Measurements from ENCODE around the gene DSC2. TPM values are rescaled to one million over a fixed set of nuclear protein-coding genes. Genes with fewer than 3 reads are reported as not detected.

The DSC2 gene
- total RNA-seq, 4 donors from 2014 or later = 0.26 to 17.9 (median 5.1) TPM

DNA sequence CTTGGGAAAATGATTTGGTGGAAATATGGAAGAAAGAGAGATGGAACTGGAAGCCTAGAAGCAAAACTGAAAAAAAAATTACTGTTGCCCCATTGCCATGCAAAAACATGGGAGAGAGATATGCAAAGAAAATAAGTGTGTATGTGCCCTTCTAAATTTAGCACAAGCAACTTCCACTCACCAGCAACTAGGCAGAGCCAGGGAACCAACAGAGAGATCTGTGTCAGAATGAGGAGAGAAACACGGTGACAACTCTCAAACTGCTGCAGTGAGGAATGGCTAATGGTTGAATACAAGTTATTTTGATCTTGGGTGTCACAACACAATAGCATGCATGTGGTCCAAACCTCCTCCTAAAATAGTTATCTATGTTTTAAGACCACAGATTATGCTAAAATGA, 10.9 kb downstream of the DSC2 start:
- Histone ChIP-seq H3K4me3 (no peak overlapping the region), H3K27ac (no peak overlapping the region), H3K9me3 (no peaks in the 10 kb centered on the region), H3K36me3 (no peaks in the 10 kb centered on the region), H3K4me1 (no peaks in the 10 kb centered on the region), H3K27me3 (no peaks in the 10 kb centered on the region)
- no peak for DNase-seq
- TF ChIP-seq POLR2A (IDR thresholded peaks at IDR 0.05) = no peak
- TF ChIP-seq, protein P1, sequence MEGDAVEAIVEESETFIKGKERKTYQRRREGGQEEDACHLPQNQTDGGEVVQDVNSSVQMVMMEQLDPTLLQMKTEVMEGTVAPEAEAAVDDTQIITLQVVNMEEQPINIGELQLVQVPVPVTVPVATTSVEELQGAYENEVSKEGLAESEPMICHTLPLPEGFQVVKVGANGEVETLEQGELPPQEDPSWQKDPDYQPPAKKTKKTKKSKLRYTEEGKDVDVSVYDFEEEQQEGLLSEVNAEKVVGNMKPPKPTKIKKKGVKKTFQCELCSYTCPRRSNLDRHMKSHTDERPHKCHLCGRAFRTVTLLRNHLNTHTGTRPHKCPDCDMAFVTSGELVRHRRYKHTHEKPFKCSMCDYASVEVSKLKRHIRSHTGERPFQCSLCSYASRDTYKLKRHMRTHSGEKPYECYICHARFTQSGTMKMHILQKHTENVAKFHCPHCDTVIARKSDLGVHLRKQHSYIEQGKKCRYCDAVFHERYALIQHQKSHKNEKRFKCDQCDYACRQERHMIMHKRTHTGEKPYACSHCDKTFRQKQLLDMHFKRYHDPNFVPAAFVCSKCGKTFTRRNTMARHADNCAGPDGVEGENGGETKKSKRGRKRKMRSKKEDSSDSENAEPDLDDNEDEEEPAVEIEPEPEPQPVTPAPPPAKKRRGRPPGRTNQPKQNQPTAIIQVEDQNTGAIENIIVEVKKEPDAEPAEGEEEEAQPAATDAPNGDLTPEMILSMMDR (IDR thresholded peaks at IDR 0.05) = no peak
- intact Hi-C loops (cut with DNase I; ENCODE audit: low total_unique reads) = no loop called here

- Histone ChIP-seq H3K27ac (no peak overlapping the region), H3K27me3 (no peaks in the 10 kb centered on the region), H3K4me1 (no peaks in the 10 kb centered on the region), H3K4me3 (no peak overlapping the region), H3K36me3 (no peaks in the 10 kb centered on the region), H3K9me3 (no peaks in the 10 kb centered on the region)
- intact Hi-C loops (cut with DNase I; ENCODE audit: low total_unique reads) = no loop called here
- TF ChIP-seq, protein P1 (IDR thresholded peaks at IDR 0.05) = no peak
- no peak for TF ChIP-seq POLR2A (IDR thresholded peaks at IDR 0.05)
- no peak for DNase-seq
Observed at GRCh38 chr18:31088532-31088931, 13.7 kb downstream of the DSC2 start.

DNA sequence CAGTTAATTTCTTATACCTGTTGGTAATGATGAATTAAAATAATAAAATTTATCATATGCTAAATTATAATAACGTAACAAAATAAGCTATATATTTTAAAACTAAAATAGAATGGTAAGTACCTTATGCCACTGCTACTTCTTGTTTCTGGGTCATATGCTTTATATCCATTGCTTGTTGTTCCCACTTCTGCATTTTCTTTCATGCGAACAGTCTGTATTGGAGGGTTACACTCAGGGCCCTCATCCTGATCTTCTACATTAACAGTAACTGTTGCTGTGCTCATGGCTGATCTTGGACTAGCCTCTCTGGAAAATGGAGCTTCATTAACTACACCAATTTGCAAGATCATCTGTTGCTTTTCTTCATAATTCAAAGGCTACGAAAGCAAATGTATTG, 22.2 kb downstream of the DSC2 start:
- Histone ChIP-seq H3K27me3 (no peaks in the 10 kb centered on the region), H3K27ac (no peak overlapping the region), H3K9me3 (no peaks in the 10 kb centered on the region), H3K36me3 (no peaks in the 10 kb centered on the region), H3K4me1 (no peaks in the 10 kb centered on the region), H3K4me3 (no peak overlapping the region)
- intact Hi-C loops (cut with DNase I; ENCODE audit: low total_unique reads) = no loop called here
- no peak for DNase-seq
- TF ChIP-seq, protein P1 (IDR thresholded peaks at IDR 0.05) = no peak
- TF ChIP-seq POLR2A (IDR thresholded peaks at IDR 0.05) = no peak

- Histone ChIP-seq H3K27ac (no peak overlapping the region), H3K4me1 (no peaks in the 10 kb centered on the region), H3K9me3 (no peaks in the 10 kb centered on the region), H3K4me3 (no peak overlapping the region), H3K27me3 (no peaks in the 10 kb centered on the region), H3K36me3 (no peaks in the 10 kb centered on the region)
- TF ChIP-seq POLR2A (IDR thresholded peaks at IDR 0.05) = no peak
- TF ChIP-seq, protein P1 (IDR thresholded peaks at IDR 0.05) = no peak
- intact Hi-C loops (cut with DNase I; ENCODE audit: low total_unique reads) = no loop called here
- no peak for DNase-seq
Observed at GRCh38 chr18:31077878-31078277, 24.3 kb downstream of the DSC2 start.

GRCh38 chr18:31072175-31072574, 30.0 kb downstream of the DSC2 start:
- no peak overlapping the region for H3K4me3 ChIP-seq
- H3K4me1 ChIP-seq = no peaks in the 10 kb centered on the region
- DNase-seq = no peak
- H3K36me3 ChIP-seq = no peaks in the 10 kb centered on the region
- H3K27me3 ChIP-seq = no peaks in the 10 kb centered on the region
- no peak for TF ChIP-seq POLR2A (IDR thresholded peaks at IDR 0.05)
- TF ChIP-seq, protein P1 (IDR thresholded peaks at IDR 0.05) = no peak
- intact Hi-C loops (cut with DNase I; ENCODE audit: low total_unique reads) = no loop called here
- no peak overlapping the region for H3K27ac ChIP-seq
- no peaks in the 10 kb centered on the region for H3K9me3 ChIP-seq

Measured in uterus (tissue), 4 donors.